ENCODE measurements around the gene HOXA13. TPM values are rescaled to one million over a fixed set of nuclear protein-coding genes. Genes with fewer than 3 reads are reported as not detected.

Gene HOXA13
- total RNA-seq, 2 donors from 2014 or later: not detected

GRCh38 chr7:27166531-27167505 lies 33.1 kb downstream of the HOXA13 start:
- no peaks in the 10 kb centered on the region for H3K9me3 ChIP-seq (ENCODE audit: control insufficient read depth, low read length, poor library complexity, severe bottlenecking)
- Mint-ChIP-seq H3K36me3 (ENCODE audit: low read depth) (peaks cover 2% of the 10 kb centered on the region), H3K4me3 (peak overlapping the region; percentile 74), H3K4me1 (peaks cover 17% of the 10 kb centered on the region), H3K27ac (peak overlapping the region; percentile 93), H3K27me3 (peaks cover 80% of the 10 kb centered on the region)
- DNase-seq (no peak), ATAC-seq (no peak)

GRCh38 chr7:27165996-27166530 lies 33.8 kb downstream of the HOXA13 start:
- Mint-ChIP-seq H3K27ac (peak overlapping the region; percentile 93), H3K36me3 (ENCODE audit: low read depth) (peaks cover 2% of the 10 kb centered on the region), H3K4me3 (peak overlapping the region; percentile 74), H3K27me3 (peaks cover 76% of the 10 kb centered on the region), H3K4me1 (peaks cover 15% of the 10 kb centered on the region)
- DNase-seq (no peak), ATAC-seq (no peak)
- H3K9me3 ChIP-seq (ENCODE audit: control insufficient read depth, low read length, poor library complexity, severe bottlenecking): no peaks in the 10 kb centered on the region

- Mint-ChIP-seq H3K4me3 (peak within 1 kb of the TSS; percentile 85), H3K27ac (peak within 1 kb of the TSS; percentile 93), H3K4me1 (peaks cover 16% of the 10 kb centered on the region), H3K27me3 (peaks cover 71% of the 10 kb centered on the region), H3K36me3 (ENCODE audit: low read depth) (peaks cover 2% of the 10 kb centered on the region)
- ATAC-seq (no peak), DNase-seq (no peak)
- no peaks in the 10 kb centered on the region for H3K9me3 ChIP-seq (ENCODE audit: control insufficient read depth, low read length, poor library complexity, severe bottlenecking)
Observed at GRCh38 chr7:27165089-27165995, 34.5 kb downstream of the HOXA13 start, which contains the start of gene HOXA9. Gene HOXA9 (minus strand): TSS chr7:27165537. CDS start chr7:27165457, 80 bp downstream.

GRCh38 chr7:27164367-27165088 lies 35.4 kb downstream of the HOXA13 start:
- Mint-ChIP-seq H3K4me3 (peak overlapping the region; percentile 85), H3K4me1 (peaks cover 17% of the 10 kb centered on the region), H3K27me3 (peaks cover 76% of the 10 kb centered on the region), H3K27ac (peak overlapping the region; percentile 86), H3K36me3 (ENCODE audit: low read depth) (peaks cover 5% of the 10 kb centered on the region)
- no peaks in the 10 kb centered on the region for H3K9me3 ChIP-seq (ENCODE audit: control insufficient read depth, low read length, poor library complexity, severe bottlenecking)
- ATAC-seq: no peak
- DNase-seq: no peak

GRCh38 chr7:27164045-27164366 lies 35.9 kb downstream of the HOXA13 start:
- H3K4me1 Mint-ChIP-seq: peaks cover 17% of the 10 kb centered on the region
- no peak for ATAC-seq
- H3K27ac Mint-ChIP-seq: peak overlapping the region; percentile 86
- peak overlapping the region; percentile 64 for H3K4me3 Mint-ChIP-seq
- H3K9me3 ChIP-seq (ENCODE audit: control insufficient read depth, low read length, poor library complexity, severe bottlenecking): no peaks in the 10 kb centered on the region
- peaks cover 5% of the 10 kb centered on the region for H3K36me3 Mint-ChIP-seq (ENCODE audit: low read depth)
- peaks cover 79% of the 10 kb centered on the region for H3K27me3 Mint-ChIP-seq
- no peak for DNase-seq

- peak overlapping the region; percentile 64 for H3K4me3 Mint-ChIP-seq
Observed at GRCh38 chr7:27163288-27164044, 36.4 kb downstream of the HOXA13 start.

GRCh38 chr7:27162561-27163287 lies 37.2 kb downstream of the HOXA13 start:
- DNase-seq: no peak
- Mint-ChIP-seq H3K4me3 (no peak overlapping the region), H3K27ac (no peak overlapping the region), H3K27me3 (peaks cover 79% of the 10 kb centered on the region), H3K4me1 (peaks cover 21% of the 10 kb centered on the region), H3K36me3 (ENCODE audit: low read depth) (peaks cover 8% of the 10 kb centered on the region)
- no peaks in the 10 kb centered on the region for H3K9me3 ChIP-seq (ENCODE audit: control insufficient read depth, low read length, poor library complexity, severe bottlenecking)
- no peak for ATAC-seq

More at GRCh38 chr7:27163288-27164044, 36.4 kb downstream of the HOXA13 start:
- no peaks in the 10 kb centered on the region for H3K9me3 ChIP-seq (ENCODE audit: control insufficient read depth, low read length, poor library complexity, severe bottlenecking)
- Mint-ChIP-seq H3K27me3 (peaks cover 79% of the 10 kb centered on the region), H3K27ac (peak overlapping the region; percentile 86), H3K36me3 (ENCODE audit: low read depth) (peaks cover 5% of the 10 kb centered on the region), H3K4me1 (peaks cover 15% of the 10 kb centered on the region)
- DNase-seq: no peak
- ATAC-seq: no peak

GRCh38 chr7:27161721-27162560 lies 38.0 kb downstream of the HOXA13 start:
- peaks cover 21% of the 10 kb centered on the region for H3K4me1 Mint-ChIP-seq
- no peak for ATAC-seq
- DNase-seq: no peak
- H3K36me3 Mint-ChIP-seq (ENCODE audit: low read depth): peaks cover 7% of the 10 kb centered on the region
- peak overlapping the region; percentile 19 for H3K4me3 Mint-ChIP-seq
- no peak overlapping the region for H3K27ac Mint-ChIP-seq
- peaks cover 79% of the 10 kb centered on the region for H3K27me3 Mint-ChIP-seq
- H3K9me3 ChIP-seq (ENCODE audit: control insufficient read depth, low read length, poor library complexity, severe bottlenecking): no peaks in the 10 kb centered on the region

- no peaks in the 10 kb centered on the region for H3K9me3 ChIP-seq (ENCODE audit: control insufficient read depth, low read length, poor library complexity, severe bottlenecking)
- H3K27me3 Mint-ChIP-seq: peaks cover 79% of the 10 kb centered on the region
- H3K27ac Mint-ChIP-seq: peak overlapping the region; percentile 74
- H3K4me1 Mint-ChIP-seq: peaks cover 21% of the 10 kb centered on the region
- ATAC-seq (no peak), DNase-seq (no peak)
- H3K4me3 Mint-ChIP-seq: peak overlapping the region; percentile 83
- peaks cover 7% of the 10 kb centered on the region for H3K36me3 Mint-ChIP-seq (ENCODE audit: low read depth)
Observed at GRCh38 chr7:27161214-27161720, 38.6 kb downstream of the HOXA13 start.

GRCh38 chr7:27160546-27161213 lies 39.2 kb downstream of the HOXA13 start:
- peak overlapping the region; percentile 78 for H3K27ac Mint-ChIP-seq

More at GRCh38 chr7:27160546-27161213, 39.2 kb downstream of the HOXA13 start:
- H3K4me3 Mint-ChIP-seq: peak overlapping the region; percentile 83
- DNase-seq (peak; percentile 76 to 83 (median 78)), ATAC-seq (peak; percentile 85)
- peaks cover 7% of the 10 kb centered on the region for H3K36me3 Mint-ChIP-seq (ENCODE audit: low read depth)
- H3K27me3 Mint-ChIP-seq: peaks cover 80% of the 10 kb centered on the region
- peaks cover 21% of the 10 kb centered on the region for H3K4me1 Mint-ChIP-seq
- H3K9me3 ChIP-seq (ENCODE audit: control insufficient read depth, low read length, poor library complexity, severe bottlenecking): no peaks in the 10 kb centered on the region
